ENCODE results near the gene LINC00237. TPM values are rescaled to one million over a fixed set of nuclear protein-coding genes. Genes with fewer than 3 reads are reported as not detected.

Gene LINC00237
- total and polyA plus RNA-seq, 2 donors (not counting 1 experiment from before 2014, with no cell fraction given): 0.07 TPM; not detected in 1

DNA sequence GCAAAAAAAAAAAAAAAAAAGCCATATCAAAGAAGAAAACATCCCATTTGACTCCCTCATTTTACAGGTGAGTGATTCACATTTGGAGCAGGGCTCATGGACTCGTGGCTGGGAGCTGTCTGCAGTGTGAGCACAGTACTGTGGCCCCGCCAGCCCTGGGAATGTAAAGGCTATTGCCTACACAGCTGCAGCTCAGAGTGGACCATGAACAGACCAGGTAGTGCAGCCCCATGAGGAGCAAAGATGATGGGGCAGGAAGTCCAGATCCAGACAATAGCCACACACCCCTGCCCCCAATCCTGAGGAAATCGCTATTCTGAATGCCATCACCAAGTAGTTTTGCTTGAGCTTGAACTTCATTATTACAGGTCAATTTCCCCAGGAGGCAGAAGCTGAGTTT is 55.4 kb downstream of the LINC00237 start:
- Histone ChIP-seq H3K4me1 (ENCODE audit: control insufficient read depth in 2 of 2, insufficient read depth in 2 of 2, low read length in 2 of 2) (no peaks in the 10 kb centered on the region), H2AFZ (ENCODE audit: insufficient read depth, low read depth, low read length, poor library complexity, severe bottlenecking) (no peak overlapping the region), H3K4me3 (ENCODE audit: control extremely low read depth in 1 of 5, extremely low read depth in 1 of 5, insufficient read depth in 1 of 5, low read depth in 2 of 5, low read length in 4 of 5) (no peak overlapping the region), H3K9ac (ENCODE audit: low read length) (no peak overlapping the region), H4K20me1 (ENCODE audit: control insufficient read depth, insufficient read depth, low read length, poor library complexity, severe bottlenecking) (no peaks in the 10 kb centered on the region), H3K27me3 (replicated peaks in 1 of 4; ENCODE audit: control extremely low read depth in 1 of 4, control insufficient read depth in 3 of 4, insufficient read depth in 4 of 4, low read length in 3 of 4) (peaks cover 0 to 4% (median 0%) of the 10 kb centered on the region in 4 experiments), H3K36me3 (replicated peaks in 1 of 2; ENCODE audit: control extremely low read depth in 1 of 2, control insufficient read depth in 1 of 2, extremely low read depth in 1 of 2, insufficient read depth in 2 of 2, low read length in 1 of 2) (no peaks in the 10 kb centered on the region), H3K9me3 (ENCODE audit: control extremely low read depth in 1 of 3, control insufficient read depth in 2 of 3, insufficient read depth in 1 of 3, low read length in 2 of 3) (no peaks in the 10 kb centered on the region), H3K27ac (ENCODE audit: low read length in 2 of 2) (no peak overlapping the region), H3K4me2 (replicated peaks; ENCODE audit: low read depth, low read length, poor library complexity, severe bottlenecking) (no peak overlapping the region), H3K79me2 (ENCODE audit: control insufficient read depth, insufficient read depth, low read length) (no peaks in the 10 kb centered on the region)
- DNase-seq: no peak
- no peak for ATAC-seq (ENCODE audit: low read depth)
- H3K27me3 Mint-ChIP-seq: peaks cover 31% of the 10 kb centered on the region
- no peaks in the 10 kb centered on the region for H3K4me1 Mint-ChIP-seq
- no peak overlapping the region for H3K27ac Mint-ChIP-seq
- WGBS (ENCODE audit: insufficient coverage): 79% methylated on average over 2 of the region's 3 CpGs
- intact Hi-C loops (cut with micrococcal nuclease): no loop called here
- ChIA-PET POLR2A (no interaction called here), CTCF (interaction anchor here (0.7 to 0.9 kb wide), 2 partner anchors 11 to 186 kb away, joined by 3 to 4 read pairs; no protein-coding TSS in a partner anchor)
- H3K9me3 Mint-ChIP-seq (ENCODE audit: insufficient read depth): no peaks in the 10 kb centered on the region
- no peak for TF ChIP-seq EZH2 (IDR thresholded peaks at IDR 0.05; ENCODE audit: borderline replicate concordance, insufficient read depth, low read depth, low read length, poor library complexity, severe bottlenecking)
- TF ChIP-seq, protein P1, sequence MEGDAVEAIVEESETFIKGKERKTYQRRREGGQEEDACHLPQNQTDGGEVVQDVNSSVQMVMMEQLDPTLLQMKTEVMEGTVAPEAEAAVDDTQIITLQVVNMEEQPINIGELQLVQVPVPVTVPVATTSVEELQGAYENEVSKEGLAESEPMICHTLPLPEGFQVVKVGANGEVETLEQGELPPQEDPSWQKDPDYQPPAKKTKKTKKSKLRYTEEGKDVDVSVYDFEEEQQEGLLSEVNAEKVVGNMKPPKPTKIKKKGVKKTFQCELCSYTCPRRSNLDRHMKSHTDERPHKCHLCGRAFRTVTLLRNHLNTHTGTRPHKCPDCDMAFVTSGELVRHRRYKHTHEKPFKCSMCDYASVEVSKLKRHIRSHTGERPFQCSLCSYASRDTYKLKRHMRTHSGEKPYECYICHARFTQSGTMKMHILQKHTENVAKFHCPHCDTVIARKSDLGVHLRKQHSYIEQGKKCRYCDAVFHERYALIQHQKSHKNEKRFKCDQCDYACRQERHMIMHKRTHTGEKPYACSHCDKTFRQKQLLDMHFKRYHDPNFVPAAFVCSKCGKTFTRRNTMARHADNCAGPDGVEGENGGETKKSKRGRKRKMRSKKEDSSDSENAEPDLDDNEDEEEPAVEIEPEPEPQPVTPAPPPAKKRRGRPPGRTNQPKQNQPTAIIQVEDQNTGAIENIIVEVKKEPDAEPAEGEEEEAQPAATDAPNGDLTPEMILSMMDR (IDR thresholded peaks at IDR 0.05): no peak
- H3K4me3 Mint-ChIP-seq: no peak overlapping the region

DNA sequence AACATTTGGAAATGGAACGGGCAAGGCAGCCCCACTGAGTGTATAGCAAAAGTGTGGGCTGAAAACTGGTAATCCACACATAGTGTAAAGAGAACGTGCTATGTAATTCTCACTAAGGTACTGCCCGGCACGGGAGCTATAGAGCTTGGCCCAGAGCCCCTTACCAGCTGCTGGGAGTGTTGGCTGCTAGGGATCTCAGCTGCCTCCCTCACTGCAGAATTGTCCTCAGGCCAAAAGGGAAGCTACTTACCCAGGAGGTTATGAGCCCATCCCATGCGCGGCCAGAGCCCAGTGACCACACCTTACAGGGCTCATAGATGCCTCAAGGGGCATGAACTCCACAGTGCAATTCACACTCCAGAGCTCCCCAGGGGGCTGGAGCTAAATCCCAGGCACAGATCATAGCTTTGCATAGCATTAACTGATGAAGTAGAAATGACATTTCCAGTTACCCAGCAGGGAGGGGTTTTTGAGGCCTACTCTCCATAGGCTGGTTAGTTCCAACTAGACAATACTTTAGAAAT is 56.8 kb downstream of the LINC00237 start:
- POLR2A ChIA-PET: no interaction called here
- no peak overlapping the region for H3K4me3 ChIP-seq (ENCODE audit: control extremely low read depth in 1 of 5, extremely low read depth in 1 of 5, insufficient read depth in 1 of 5, low read depth in 2 of 5, low read length in 4 of 5)
- ATAC-seq (ENCODE audit: low read depth) (no peak), DNase-seq (peak; percentile 3)
- H3K9me3 ChIP-seq (ENCODE audit: control extremely low read depth in 1 of 3, control insufficient read depth in 2 of 3, insufficient read depth in 1 of 3, low read length in 2 of 3): no peaks in the 10 kb centered on the region
- H4K20me1 ChIP-seq (ENCODE audit: control insufficient read depth, insufficient read depth, low read length, poor library complexity, severe bottlenecking): no peaks in the 10 kb centered on the region
- H3K9me3 Mint-ChIP-seq (ENCODE audit: insufficient read depth): no peaks in the 10 kb centered on the region
- no peak overlapping the region for H3K4me2 ChIP-seq (replicated peaks; ENCODE audit: low read depth, low read length, poor library complexity, severe bottlenecking)
- H3K4me1 ChIP-seq (ENCODE audit: control insufficient read depth in 2 of 2, insufficient read depth in 2 of 2, low read length in 2 of 2): no peaks in the 10 kb centered on the region
- peaks cover 0 to 4% (median 0%) of the 10 kb centered on the region in 4 experiments for H3K27me3 ChIP-seq (replicated peaks in 1 of 4; ENCODE audit: control extremely low read depth in 1 of 4, control insufficient read depth in 3 of 4, insufficient read depth in 4 of 4, low read length in 3 of 4)
- H3K27ac Mint-ChIP-seq: no peak overlapping the region
- H3K36me3 ChIP-seq (replicated peaks in 1 of 2; ENCODE audit: control extremely low read depth in 1 of 2, control insufficient read depth in 1 of 2, extremely low read depth in 1 of 2, insufficient read depth in 2 of 2, low read length in 1 of 2): no peaks in the 10 kb centered on the region
- no peak overlapping the region for H3K27ac ChIP-seq (ENCODE audit: low read length in 2 of 2)
- TF ChIP-seq, protein P1 (IDR thresholded peaks at IDR 0.05): no peak
- no peak for TF ChIP-seq EZH2 (IDR thresholded peaks at IDR 0.05; ENCODE audit: borderline replicate concordance, insufficient read depth, low read depth, low read length, poor library complexity, severe bottlenecking)
- 94% methylated on average over 5 of the region's 6 CpGs for WGBS (ENCODE audit: insufficient coverage)
- no peak overlapping the region for H3K4me3 Mint-ChIP-seq
- no peak overlapping the region for H3K9ac ChIP-seq (ENCODE audit: low read length)
- H3K4me1 Mint-ChIP-seq: no peaks in the 10 kb centered on the region
- no peaks in the 10 kb centered on the region for H3K79me2 ChIP-seq (ENCODE audit: control insufficient read depth, insufficient read depth, low read length)
- H2AFZ ChIP-seq (ENCODE audit: insufficient read depth, low read depth, low read length, poor library complexity, severe bottlenecking): no peak overlapping the region
- intact Hi-C loops (cut with micrococcal nuclease): loop anchor here (2.0 kb wide), 1 partner anchor 455 kb away; no protein-coding TSS in a partner anchor
- CTCF ChIA-PET: interaction anchor here (0.8 to 2.2 kb wide), 5 partner anchors 9 to 522 kb away, joined by 4 to 9 read pairs (median 6); no protein-coding TSS in a partner anchor
- peaks cover 26% of the 10 kb centered on the region for H3K27me3 Mint-ChIP-seq

Measured in B cell (primary cell).